A549 (cell line): ENCODE results near the gene CTDP1. TPM values are rescaled to one million over a fixed set of nuclear protein-coding genes. Genes with fewer than 3 reads are reported as not detected.

ENCODE experiments used
- ATAC-seq, 2 experiments: fragments of 200-7000 bp in 1 of 2; fragments of >200 bp in 1 of 2; cut with Nextera tagmentation in 1 of 2; cut with Tn5 transposase in 1 of 2; 3 replicates each; pipeline versions ENCODE4 v1.8.0 to v1.9.1; 2018 to 2020; ENCODE audit warnings: mild to moderate bottlenecking in 1 of 2, moderate library complexity in 1 of 2
- CTCF ChIA-PET: fragments of 300-600 bp; sonication (Branson Sonifier 250); formaldehyde crosslinking; extraction: SDS; loops from one replicate; lab custom pipeline; 2021; ENCODE audit warnings: antibody characterized with exemption, inconsistent platforms; lab: Yijun Ruan, JAX
- POLR2A ChIA-PET: fragments of 350-600 bp; formaldehyde crosslinking; extraction: SDS; loops from one replicate; lab custom pipeline; 2021; ENCODE audit warnings: antibody characterized with exemption, inconsistent platforms; lab: Yijun Ruan, JAX
- DNase-seq, 2 experiments: peaks; one replicate each; pipeline versions ENCODE4 v3.0.0 to v3.0.0-alpha.2; 2011 to 2016; ENCODE audit warnings: low read depth in 1 of 2, low spot score in 1 of 2
- FAIRE-seq: peaks from 2 replicates; lab custom pipeline; 2011; peaks lifted over from hg19 to GRCh38; lab: Jason Lieb, UNC
- H3K27ac ChIP-seq, 2 experiments: fragments of >200 bp; sonication (Bioruptor Twin); formaldehyde crosslinking; 3 replicates each; pipeline ENCODE4 v1.5.1; 2016 to 2017
- H3K4me1 ChIP-seq: fragments of >200 bp; sonication (Bioruptor Twin); formaldehyde crosslinking; 3 replicates; pipeline ENCODE4 v1.6.1; 2016
- H3K4me2 ChIP-seq: fragments of >200 bp; sonication (Bioruptor Twin); formaldehyde crosslinking; 3 replicates; pipeline ENCODE4 v1.6.1; 2016
- H3K4me3 ChIP-seq: fragments of >200 bp; sonication (Bioruptor Twin); formaldehyde crosslinking; 3 replicates; pipeline ENCODE4 v1.5.1; 2016
- H3K9me3 ChIP-seq: fragments of >200 bp; sonication (Bioruptor Twin); formaldehyde crosslinking; 3 replicates; pipeline ENCODE4 v1.6.1; 2016
- ATOH8 ChIP-seq: fragments of 250-450 bp; sonication (Bioruptor Pico); IDR thresholded peaks from 2 replicates; pipeline ENCODE4 v1.5.0; 2020; ENCODE audit warnings: low read depth, mild to moderate bottlenecking, moderate library complexity
- CBX2 ChIP-seq: fragments of 200-600 bp; sonication (generic); IDR thresholded peaks from 2 replicates; pipeline ENCODE4 v1.6.1; 2016; ENCODE audit warnings: low read depth, mild to moderate bottlenecking, borderline replicate concordance
- CBX8 ChIP-seq: fragments of 200-600 bp; sonication (generic); IDR thresholded peaks from 2 replicates; pipeline ENCODE4 v1.6.1; 2016
- CTCF ChIP-seq: fragments of >200 bp; sonication (Bioruptor Twin); formaldehyde crosslinking; IDR thresholded peaks from 3 replicates; pipeline ENCODE4 v1.5.1; 2016
- E2F6 ChIP-seq: IDR thresholded peaks from 2 replicates; pipeline ENCODE4 v1.6.1; 2012; ENCODE audit warnings: low read depth, borderline replicate concordance
- EHF ChIP-seq: fragments of 250-450 bp; sonication (Bioruptor Pico); IDR thresholded peaks from 2 replicates; pipeline ENCODE4 v1.5.0; 2020; ENCODE audit warnings: mild to moderate bottlenecking
- EP300 ChIP-seq, 2 experiments: fragments of >200 bp; sonication (Bioruptor Twin); formaldehyde crosslinking; IDR thresholded peaks; 2 replicates in 1 of 2; 3 replicates in 1 of 2; pipeline ENCODE4 v1.6.1; 2016 to 2017
- ESRRA ChIP-seq: fragments of 150-350 bp; IDR thresholded peaks from 2 replicates; pipeline ENCODE4 v1.6.1; 2014; ENCODE audit warnings: mild to moderate bottlenecking, low read length, borderline replicate concordance
- FOXS1 ChIP-seq: fragments of 250-450 bp; sonication (Bioruptor Pico); IDR thresholded peaks from 2 replicates; pipeline ENCODE4 v1.5.0; 2020; ENCODE audit warnings: mild to moderate bottlenecking, moderate library complexity
- HES2 ChIP-seq: fragments of >200 bp; sonication (Bioruptor Twin); formaldehyde crosslinking; IDR thresholded peaks from 2 replicates; pipeline ENCODE4 v1.6.1; 2016
- HOXB13 ChIP-seq: fragments of 250-450 bp; sonication (Bioruptor Pico); IDR thresholded peaks from 2 replicates; pipeline ENCODE4 v1.5.0; 2020; ENCODE audit warnings: low read depth, mild to moderate bottlenecking, moderate library complexity
- HOXB5 ChIP-seq: fragments of 250-450 bp; sonication (Bioruptor Pico); IDR thresholded peaks from 2 replicates; pipeline ENCODE4 v1.5.0; 2020; ENCODE audit warnings: mild to moderate bottlenecking, moderate library complexity
- JUN ChIP-seq, 2 experiments: fragments of >200 bp; sonication (Bioruptor Twin); formaldehyde crosslinking; IDR thresholded peaks; 2 replicates in 1 of 2; 3 replicates in 1 of 2; pipeline ENCODE4 v1.6.1; 2016 to 2017
- JUNB ChIP-seq: fragments of >200 bp; sonication (Bioruptor Twin); formaldehyde crosslinking; IDR thresholded peaks from 2 replicates; pipeline ENCODE4 v1.6.1; 2016
- KDM1A ChIP-seq: fragments of 200-600 bp; sonication (generic); IDR thresholded peaks from 2 replicates; pipeline ENCODE4 v1.6.1; 2016; ENCODE audit warnings: low read depth, mild to moderate bottlenecking
- KDM5A ChIP-seq: fragments of 200-600 bp; sonication (generic); IDR thresholded peaks from 2 replicates; pipeline ENCODE4 v1.6.1; 2016; ENCODE audit warnings: antibody characterized with exemption, mild to moderate bottlenecking
- MAFK ChIP-seq: fragments of 450-650 bp; IDR thresholded peaks from 2 replicates; pipeline ENCODE4 v1.6.1; 2014; ENCODE audit not compliant: partially characterized antibody
- MAX ChIP-seq: IDR thresholded peaks from 2 replicates; pipeline ENCODE4 v1.6.1; 2012
- MAZ ChIP-seq: fragments of 150-350 bp; IDR thresholded peaks from 2 replicates; pipeline ENCODE4 v1.6.1; 2014; ENCODE audit warnings: antibody characterized with exemption, low read depth, low read length, borderline replicate concordance
- NFE2L2 ChIP-seq: fragments of 150-350 bp; conservative IDR thresholded peaks from 2 replicates; pipeline ENCODE4 v1.6.1; 2014; ENCODE audit warnings: low read length
- NR3C1 ChIP-seq: fragments of >200 bp; sonication (Bioruptor Twin); formaldehyde crosslinking; IDR thresholded peaks from 3 replicates; pipeline ENCODE4 v1.6.1; 2017
- POLR2AphosphoS2 ChIP-seq: conservative IDR thresholded peaks from 2 replicates; pipeline ENCODE4 v1.6.1; 2012; ENCODE audit warnings: low read length, improper control_type of control experiment, inconsistent platforms
- RAD21 ChIP-seq, 2 experiments: fragments of >200 bp in 1 of 2; sonication (Bioruptor Twin) in 1 of 2; formaldehyde crosslinking in 1 of 2; IDR thresholded peaks in 1 of 2; conservative IDR thresholded peaks in 1 of 2; 2 replicates in 1 of 2; 3 replicates in 1 of 2; pipeline ENCODE4 v1.6.1; 2012 to 2018; ENCODE audit warnings: inconsistent platforms in 1 of 2
- RARB ChIP-seq: fragments of 250-450 bp; sonication (Bioruptor Pico); IDR thresholded peaks from 2 replicates; pipeline ENCODE4 v1.8.0; 2021; ENCODE audit warnings: mild to moderate bottlenecking, moderate library complexity
- RCOR1 ChIP-seq: fragments of 150-350 bp; IDR thresholded peaks from 2 replicates; pipeline ENCODE4 v1.6.1; 2014; ENCODE audit warnings: antibody characterized with exemption, low read length, low read depth
- REST ChIP-seq: fragments of 200-600 bp; sonication (generic); IDR thresholded peaks from 2 replicates; pipeline ENCODE4 v1.6.1; 2016; ENCODE audit warnings: antibody characterized with exemption, mild to moderate bottlenecking, moderate library complexity
- ZC3H11A ChIP-seq: fragments of 450-650 bp; IDR thresholded peaks from 2 replicates; pipeline ENCODE4 v1.6.1; 2014; ENCODE audit warnings: antibody characterized with exemption, mild to moderate bottlenecking
- ZFP36 ChIP-seq: fragments of 450-650 bp; IDR thresholded peaks from 2 replicates; pipeline ENCODE4 v1.6.1; 2014; ENCODE audit warnings: borderline replicate concordance; ENCODE audit not compliant: partially characterized antibody
- ZSCAN20 ChIP-seq: fragments of 250-450 bp; sonication (Bioruptor Pico); IDR thresholded peaks from 2 replicates; pipeline ENCODE4 v1.8.0; 2022; ENCODE audit warnings: mild to moderate bottlenecking, moderate library complexity
- WGBS: methylation state at CpG from one replicate; pipeline ENCODE4 v1.1.6; 2017; ENCODE audit errors: missing lambda C conversion rate; 5-methylcytosine and 5-hydroxymethylcytosine counted together
- polyA plus RNA-seq, 4 experiments: library from polyadenylated mRNA; depleted of rRNA in 3 of 4; stranded (reverse); fragments of >200 nt; fragmentation: RNase III in 1 of 4; extraction: RNeasy Plus Mini Kit Qiagen cat#74134 plus additional on column Dnase treatment in 1 of 4; gene quantifications; 2 replicates in 3 of 4; 3 replicates in 1 of 4; pipeline ENCODE4 v1.2.3, GENCODE V29; 2011 to 2017

The CTDP1 gene
- polyA plus RNA-seq, 2 of the 4 experiments (the other 2 are of a cell fraction), result 6.8 to 12.1 TPM

- CTCF ChIA-PET, result no interaction called here
- H3K4me1 ChIP-seq, result no peaks in the 10 kb centered on the region
- no peak for TF ChIP-seq CTCF
- no peak for TF ChIP-seq ESRRA
- no peak for TF ChIP-seq HOXB13 (CRISPR knock-in tag)
- TF ChIP-seq MAFK, result no peak
- TF ChIP-seq KDM5A, result no peak
- no peak for TF ChIP-seq EHF (CRISPR knock-in tag)
- TF ChIP-seq ZSCAN20, result no peak
- no peak for TF ChIP-seq POLR2AphosphoS2
- no peak for TF ChIP-seq FOXS1 (CRISPR knock-in tag)
- no peak for TF ChIP-seq E2F6
- no peak for TF ChIP-seq HES2
- TF ChIP-seq EP300 (IDR thresholded peaks at IDR 0.05), result no peak
- TF ChIP-seq RCOR1, result no peak
- no peak for TF ChIP-seq MAX
- TF ChIP-seq KDM1A, result no peak
- TF ChIP-seq, all 56 proteins: peak for 0
- 65% methylated on average over 7 of the region's 16 CpGs for WGBS
- no peak overlapping the region for H3K27ac ChIP-seq
- POLR2A ChIA-PET, result no interaction called here
- no peak overlapping the region for H3K4me3 ChIP-seq
- H3K9me3 ChIP-seq, result peaks cover 8% of the 10 kb centered on the region; the same call in 1 of the 3 replicates
- FAIRE-seq (no peak), ATAC-seq (no peak; a peak in 1 of 6 replicates), DNase-seq (no peak)
- H3K4me2 ChIP-seq, result no peak overlapping the region
These were observed 86.7 kb downstream of the CTDP1 start for GRCh38 chr18:79766308-79766707.

- TF ChIP-seq CBX8, result no peak
- no peak for TF ChIP-seq MAX
- no peak for TF ChIP-seq ZFP36
- no peak for TF ChIP-seq ZC3H11A
- TF ChIP-seq RARB (CRISPR knock-in tag), result no peak
- no peak for TF ChIP-seq RCOR1
- TF ChIP-seq NR3C1, result no peak
- TF ChIP-seq HOXB5, result no peak
- no peak for TF ChIP-seq ATOH8 (CRISPR knock-in tag)
- TF ChIP-seq NFE2L2, result no peak
- no peak for TF ChIP-seq CBX2
- no peak for TF ChIP-seq EP300 (IDR thresholded peaks at IDR 0.05)
- no peak for TF ChIP-seq JUN (IDR thresholded peaks at IDR 0.05)
- no peak for TF ChIP-seq MAZ
- no peak for TF ChIP-seq JUNB
- TF ChIP-seq REST, result no peak
- TF ChIP-seq MAFK, result no peak
- no peak for TF ChIP-seq RAD21 (conservative IDR thresholded peaks at IDR 0.05 in 1 of 2, IDR thresholded peaks at IDR 0.05 in 1 of 2)
- no peak for ATAC-seq
- no peak for FAIRE-seq
- Histone ChIP-seq H3K4me1 (no peaks in the 10 kb centered on the region), H3K27ac (no peak overlapping the region), H3K4me3 (no peak overlapping the region), H3K9me3 (peaks cover 8% of the 10 kb centered on the region; the same call in 1 of the 3 replicates), H3K4me2 (no peak overlapping the region)
- DNase-seq, result no peak
- ChIA-PET POLR2A (no interaction called here), CTCF (no interaction called here)
- 34% methylated on average over 3 of the region's 3 CpGs for WGBS
These were observed 89.1 kb downstream of the CTDP1 start for GRCh38 chr18:79768745-79769144.
